ENCODE results near the gene MRPL27. TPM values are rescaled to one million over a fixed set of nuclear protein-coding genes. Genes with fewer than 3 reads are reported as not detected.
"Not testable (repeated sequence)": the region's sequence is repeated elsewhere in the genome, so short reads cannot be mapped to it uniquely, and the experiment has no call there.

Gene MRPL27
- total RNA-seq, 1 experiment from 2014 or later = 106 TPM

DNA sequence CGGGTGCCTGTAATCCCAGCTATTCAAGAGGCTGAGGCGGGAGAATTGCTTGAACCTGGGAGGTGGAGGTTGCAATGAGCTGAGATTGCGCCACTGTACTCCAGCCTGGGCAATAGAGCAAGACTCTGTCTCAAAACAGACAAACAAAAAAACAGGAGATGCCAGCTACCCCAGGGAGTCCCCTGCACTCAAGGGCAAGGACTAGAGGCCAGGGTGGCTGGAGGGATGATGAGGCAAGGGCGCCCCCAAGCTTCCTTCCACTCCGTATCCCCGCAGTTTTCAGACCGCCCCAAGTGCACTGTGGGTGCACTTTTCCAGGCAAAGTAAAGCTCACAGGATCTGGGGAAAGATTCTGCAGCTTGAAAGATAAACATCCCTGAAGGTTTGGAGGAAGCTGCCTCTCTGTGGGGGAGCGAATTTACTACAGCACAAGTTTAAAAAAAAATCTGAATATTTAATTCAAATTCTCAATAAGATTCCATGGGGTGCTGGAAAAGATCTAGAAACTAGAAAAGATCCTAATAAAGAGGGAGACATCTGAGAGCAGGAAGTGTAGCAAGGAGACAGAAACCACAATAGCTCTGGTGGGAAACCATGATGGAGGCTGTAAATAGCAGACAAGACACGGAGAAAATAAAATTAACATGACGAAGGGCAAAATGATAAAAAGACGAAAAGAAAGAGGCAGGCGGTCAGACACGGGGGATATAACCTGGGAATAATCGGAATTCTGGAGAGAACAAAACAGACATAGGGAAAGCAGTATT is 39.5 kb downstream of the MRPL27 start:
- H3K27me3 ChIP-seq (ENCODE audit: insufficient read depth, low read length); H3K79me2 ChIP-seq (ENCODE audit: insufficient read depth, low read length); H3K27ac ChIP-seq (ENCODE audit: low read depth, low read length); RAD21 ChIA-PET (ENCODE audit: low non-redundant PET in 1 of 2, low total read pairs in 2 of 2, uncharacterized antibody in 2 of 2, unreplicated experiment in 2 of 2); intact Hi-C loops (cut with micrococcal nuclease); H3K9ac ChIP-seq (ENCODE audit: low read length); H3K4me1 ChIP-seq (ENCODE audit: control insufficient read depth in 1 of 2, insufficient read depth in 2 of 2, low read length in 2 of 2); H3K4me3 ChIP-seq (replicated peaks in 1 of 2; ENCODE audit: low read depth in 1 of 2, low read length in 2 of 2); H3K9me3 ChIP-seq (ENCODE audit: control insufficient read depth in 1 of 2, insufficient read depth in 1 of 2, low read depth in 1 of 2, low read length in 2 of 2); H4K20me1 ChIP-seq (ENCODE audit: insufficient read depth); H3K4me2 ChIP-seq (ENCODE audit: low read length); BruUV-seq (replicated peaks); H3K9me2 ChIP-seq (ENCODE audit: insufficient read depth); H3K36me3 ChIP-seq (ENCODE audit: control insufficient read depth in 1 of 2, insufficient read depth in 2 of 2, low read length in 2 of 2); DNase-seq (ENCODE audit: low read depth, low spot score): not testable (repeated sequence)
- peak; percentile 60 for TF ChIP-seq RAD21 (IDR thresholded peaks at IDR 0.05; ENCODE audit: low read depth)
- TF ChIP-seq, protein P1, sequence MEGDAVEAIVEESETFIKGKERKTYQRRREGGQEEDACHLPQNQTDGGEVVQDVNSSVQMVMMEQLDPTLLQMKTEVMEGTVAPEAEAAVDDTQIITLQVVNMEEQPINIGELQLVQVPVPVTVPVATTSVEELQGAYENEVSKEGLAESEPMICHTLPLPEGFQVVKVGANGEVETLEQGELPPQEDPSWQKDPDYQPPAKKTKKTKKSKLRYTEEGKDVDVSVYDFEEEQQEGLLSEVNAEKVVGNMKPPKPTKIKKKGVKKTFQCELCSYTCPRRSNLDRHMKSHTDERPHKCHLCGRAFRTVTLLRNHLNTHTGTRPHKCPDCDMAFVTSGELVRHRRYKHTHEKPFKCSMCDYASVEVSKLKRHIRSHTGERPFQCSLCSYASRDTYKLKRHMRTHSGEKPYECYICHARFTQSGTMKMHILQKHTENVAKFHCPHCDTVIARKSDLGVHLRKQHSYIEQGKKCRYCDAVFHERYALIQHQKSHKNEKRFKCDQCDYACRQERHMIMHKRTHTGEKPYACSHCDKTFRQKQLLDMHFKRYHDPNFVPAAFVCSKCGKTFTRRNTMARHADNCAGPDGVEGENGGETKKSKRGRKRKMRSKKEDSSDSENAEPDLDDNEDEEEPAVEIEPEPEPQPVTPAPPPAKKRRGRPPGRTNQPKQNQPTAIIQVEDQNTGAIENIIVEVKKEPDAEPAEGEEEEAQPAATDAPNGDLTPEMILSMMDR (IDR thresholded peaks at IDR 0.05 in 2 of 3, conservative IDR thresholded peaks at IDR 0.05 in 1 of 3; ENCODE audit: borderline replicate concordance in 1 of 3, insufficient read depth in 1 of 3, low read depth in 2 of 3, low read length in 2 of 3) = peak in 2 of 3 experiments; percentile 11 to 55; a peak in 1 of 6 replicates
- CTCF ChIA-PET = interaction anchor here (0.8 to 1.2 kb wide), 3 partner anchors 28 to 164 kb away, joined by 3 read pairs; no protein-coding TSS in a partner anchor
- ATAC-seq = peak; percentile 70
- POLR2A ChIA-PET = interaction anchor here (1.1 kb wide), 1 partner anchor 11 kb away, joined by 3 read pairs; no protein-coding TSS in a partner anchor
- peak overlapping the region; percentile 56 for H2AFZ ChIP-seq (ENCODE audit: low read depth, low read length, poor library complexity, severe bottlenecking)

GRCh38 chr17:50332196-50332595 is 40.8 kb downstream of the MRPL27 start:
- Histone ChIP-seq H3K4me1 (ENCODE audit: control insufficient read depth in 1 of 2, insufficient read depth in 2 of 2, low read length in 2 of 2) (no peaks in the 10 kb centered on the region), H3K4me3 (replicated peaks in 1 of 2; ENCODE audit: low read depth in 1 of 2, low read length in 2 of 2) (no peak overlapping the region), H2AFZ (ENCODE audit: low read depth, low read length, poor library complexity, severe bottlenecking) (no peak overlapping the region), H3K27ac (ENCODE audit: low read depth, low read length) (no peak overlapping the region), H3K36me3 (ENCODE audit: control insufficient read depth in 1 of 2, insufficient read depth in 2 of 2, low read length in 2 of 2) (no peaks in the 10 kb centered on the region), H3K9me2 (ENCODE audit: insufficient read depth) (no peaks in the 10 kb centered on the region), H3K9me3 (ENCODE audit: control insufficient read depth in 1 of 2, insufficient read depth in 1 of 2, low read depth in 1 of 2, low read length in 2 of 2) (no peaks in the 10 kb centered on the region), H3K9ac (ENCODE audit: low read length) (no peak overlapping the region), H3K4me2 (ENCODE audit: low read length) (no peak overlapping the region), H4K20me1 (ENCODE audit: insufficient read depth) (no peaks in the 10 kb centered on the region), H3K27me3 (ENCODE audit: insufficient read depth, low read length) (no peaks in the 10 kb centered on the region), H3K79me2 (ENCODE audit: insufficient read depth, low read length) (no peaks in the 10 kb centered on the region)
- ChIA-PET POLR2A (interaction anchor here (1.1 kb wide), 1 partner anchor 9 kb away, joined by 3 read pairs; no protein-coding TSS in a partner anchor), CTCF (no interaction called here), RAD21 (ENCODE audit: low non-redundant PET in 1 of 2, low total read pairs in 2 of 2, uncharacterized antibody in 2 of 2, unreplicated experiment in 2 of 2) (no interaction called here)
- TF ChIP-seq RAD21 (IDR thresholded peaks at IDR 0.05; ENCODE audit: low read depth) (no peak), SP1 (IDR thresholded peaks at IDR 0.05; ENCODE audit: low read depth) (no peak), EZH2phosphoT487 (IDR thresholded peaks at IDR 0.05; ENCODE audit: borderline replicate concordance) (no peak), ELF1 (IDR thresholded peaks at IDR 0.05; ENCODE audit: borderline replicate concordance, low read depth) (no peak), EGR1 (IDR thresholded peaks at IDR 0.05; ENCODE audit: low read depth) (no peak), ZBTB33 (IDR thresholded peaks at IDR 0.05; ENCODE audit: extremely low read depth, insufficient replicate concordance, low read length) (no peak), MAX (IDR thresholded peaks at IDR 0.05) (no peak), POLR2A (IDR thresholded peaks at IDR 0.05; ENCODE audit: borderline replicate concordance, extremely low read depth, insufficient read depth, insufficient read length) (no peak), POLR2AphosphoS5 (IDR thresholded peaks at IDR 0.05; ENCODE audit: low read depth, low read length) (no peak), EZH2 (IDR thresholded peaks at IDR 0.05) (no peak), ZFX (IDR thresholded peaks at IDR 0.05) (no peak), SIN3A (IDR thresholded peaks at IDR 0.05; ENCODE audit: low read depth) (no peak), FOSL1 (IDR thresholded peaks at IDR 0.05; ENCODE audit: low read depth) (no peak), SRF (IDR thresholded peaks at IDR 0.05; ENCODE audit: low read depth) (no peak)
- DNase-seq (ENCODE audit: low read depth, low spot score) (no peak), ATAC-seq (no peak)
- BruUV-seq (replicated peaks) = no TSS peak
- intact Hi-C loops (cut with micrococcal nuclease) = no loop called here

All from HCT116 (cell line).